Cardiac fibroblast (primary cell): ENCODE results near the gene HMGA1.
A peak's percentile ranks its signal among the peaks of the same experiment; 100 is the strongest.

ENCODE experiments used
- DNase-seq, 2 donors: peaks; one replicate each; pipeline versions ENCODE4 v3.0.0 to v3.0.0-alpha.2; 2010; ENCODE audit warnings: low read depth in 2 of 2
- H3K4me3 ChIP-seq, 2 donors: replicated peaks in 1 of 2; 1 replicate in 1 of 2; 2 replicates in 1 of 2; pipeline ENCODE4 v1.5.1; 2011; ENCODE audit warnings: low read depth in 2 of 2, low read length in 2 of 2, mild to moderate bottlenecking in 2 of 2, moderate library complexity in 1 of 2
- TF ChIP-seq, protein P1 (sequence below): IDR thresholded peaks from one replicate; pipeline ENCODE4 v1.5.1; 2011; ENCODE audit warnings: low read depth, mild to moderate bottlenecking, low read length, inconsistent platforms

Gene HMGA1

GRCh38 chr6:34196833-34197195 is 39.9 kb upstream of the HMGA1 start:
- H3K4me3 ChIP-seq, result peak overlapping the region; percentile 45 to 52
- DNase-seq, result no peak
- TF ChIP-seq, protein P1, sequence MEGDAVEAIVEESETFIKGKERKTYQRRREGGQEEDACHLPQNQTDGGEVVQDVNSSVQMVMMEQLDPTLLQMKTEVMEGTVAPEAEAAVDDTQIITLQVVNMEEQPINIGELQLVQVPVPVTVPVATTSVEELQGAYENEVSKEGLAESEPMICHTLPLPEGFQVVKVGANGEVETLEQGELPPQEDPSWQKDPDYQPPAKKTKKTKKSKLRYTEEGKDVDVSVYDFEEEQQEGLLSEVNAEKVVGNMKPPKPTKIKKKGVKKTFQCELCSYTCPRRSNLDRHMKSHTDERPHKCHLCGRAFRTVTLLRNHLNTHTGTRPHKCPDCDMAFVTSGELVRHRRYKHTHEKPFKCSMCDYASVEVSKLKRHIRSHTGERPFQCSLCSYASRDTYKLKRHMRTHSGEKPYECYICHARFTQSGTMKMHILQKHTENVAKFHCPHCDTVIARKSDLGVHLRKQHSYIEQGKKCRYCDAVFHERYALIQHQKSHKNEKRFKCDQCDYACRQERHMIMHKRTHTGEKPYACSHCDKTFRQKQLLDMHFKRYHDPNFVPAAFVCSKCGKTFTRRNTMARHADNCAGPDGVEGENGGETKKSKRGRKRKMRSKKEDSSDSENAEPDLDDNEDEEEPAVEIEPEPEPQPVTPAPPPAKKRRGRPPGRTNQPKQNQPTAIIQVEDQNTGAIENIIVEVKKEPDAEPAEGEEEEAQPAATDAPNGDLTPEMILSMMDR, result no peak

GRCh38 chr6:34200340-34200971 is 36.2 kb upstream of the HMGA1 start:
- no peak overlapping the region for H3K4me3 ChIP-seq
- TF ChIP-seq, protein P1, result no peak
- DNase-seq, result peak; percentile 23 to 29

- no peak overlapping the region for H3K4me3 ChIP-seq
- TF ChIP-seq, protein P1, result no peak
- peak in 1 of 2 donors; percentile 32 for DNase-seq
Observed at GRCh38 chr6:34201455-34202107, 35.1 kb upstream of the HMGA1 start.

DNA sequence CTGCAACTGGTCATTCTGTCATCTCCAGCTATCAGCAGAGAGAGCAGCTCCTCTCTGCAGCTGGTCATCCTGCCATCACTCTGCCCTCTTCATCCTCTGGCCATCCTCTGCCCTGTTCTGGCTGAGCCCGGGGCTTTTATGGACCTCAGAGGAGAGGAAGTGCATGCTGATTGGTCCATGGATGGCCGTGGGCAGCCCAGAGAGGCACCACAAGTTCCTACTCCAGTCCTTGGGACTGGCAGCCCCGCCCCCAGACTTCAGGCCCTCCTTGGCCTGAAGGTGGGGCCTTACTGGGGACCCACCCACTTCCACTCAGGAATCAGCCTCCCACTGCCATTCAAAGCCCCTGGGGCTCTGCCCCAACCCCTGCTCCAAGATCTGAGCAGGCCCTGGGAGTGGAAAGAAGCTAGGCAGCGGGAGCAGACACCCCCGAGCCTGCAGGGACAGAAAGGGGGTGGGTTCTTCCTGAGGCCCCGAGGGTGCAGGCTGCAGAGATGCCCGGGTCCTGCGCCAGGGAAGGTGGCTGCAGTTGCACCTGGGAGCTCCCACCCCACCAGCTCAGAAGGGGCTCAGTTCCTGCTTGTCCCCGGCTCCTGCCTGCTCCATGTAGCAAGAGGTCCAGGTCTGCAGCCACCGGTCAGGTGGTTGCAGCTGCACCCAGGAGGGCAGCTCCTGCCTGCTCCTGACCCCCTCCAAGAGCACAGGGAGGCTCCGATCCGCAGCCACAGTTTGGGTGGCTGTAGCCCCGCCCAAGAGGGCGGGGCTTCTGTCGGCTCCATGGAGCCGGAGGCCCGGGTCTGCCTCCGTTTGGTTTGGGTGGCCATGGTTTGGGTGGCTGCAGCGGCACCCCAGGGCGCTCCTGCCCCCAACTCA is 34.1 kb upstream of the HMGA1 start:
- H3K4me3 ChIP-seq, result no peak overlapping the region
- DNase-seq, result no peak
- TF ChIP-seq, protein P1, result no peak

- TF ChIP-seq, protein P1, result no peak
- DNase-seq, result no peak
- H3K4me3 ChIP-seq, result no peak overlapping the region
Observed at GRCh38 chr6:34204693-34205092, 32.0 kb upstream of the HMGA1 start.

DNA sequence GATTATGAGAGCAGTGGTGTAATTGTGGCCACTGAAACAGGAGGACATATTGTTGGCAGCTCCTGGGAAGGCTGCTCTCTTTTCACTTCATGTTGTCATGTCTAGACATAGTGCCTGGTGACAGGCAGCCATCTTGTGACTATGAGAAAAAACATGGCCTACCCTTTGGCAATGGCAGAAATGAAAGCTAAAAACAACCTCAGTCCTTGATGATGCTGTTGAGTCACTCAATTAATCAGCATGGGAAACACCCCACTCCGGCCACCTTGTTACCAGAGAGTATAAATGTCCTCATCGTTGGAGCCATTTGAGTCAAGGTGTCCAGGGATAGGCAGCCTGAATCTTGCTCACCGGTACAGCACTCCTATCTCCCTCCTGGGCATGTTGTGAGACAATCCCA is 31.2 kb upstream of the HMGA1 start:
- H3K4me3 ChIP-seq, result no peak overlapping the region
- peak in 1 of 2 donors; percentile 26 for DNase-seq
- TF ChIP-seq, protein P1, result no peak
